HL-60 (cell line): ENCODE measurements around the gene ACTL10.

Source experiments
- DNase-seq, 2 experiments: peaks; one replicate each; pipeline ENCODE4 v3.0.0-alpha.2; 2010 to 2020; ENCODE audit warnings: low read depth in 1 of 2, low spot score in 1 of 2
- H3K27ac ChIP-seq: fragments of 250-450 bp; sonication (Bioruptor Pico); replicated peaks from 2 replicates; pipeline ENCODE4 v1.5.1; 2020; ENCODE audit warnings: mild to moderate bottlenecking, moderate library complexity
- H3K27me3 ChIP-seq: fragments of 250-450 bp; sonication (Bioruptor Pico); 2 replicates; pipeline ENCODE4 v1.5.1; 2021; ENCODE audit warnings: mild to moderate bottlenecking, moderate library complexity; ENCODE audit not compliant: insufficient read depth, poor library complexity, severe bottlenecking
- H3K4me3 ChIP-seq: replicated peaks from 2 replicates; pipeline ENCODE4 v1.5.1; 2011; ENCODE audit warnings: mild to moderate bottlenecking, control low read depth, low read length; ENCODE audit not compliant: insufficient read depth
- CTCF ChIP-seq: IDR thresholded peaks from one replicate; pipeline ENCODE4 v1.5.1; 2011; ENCODE audit warnings: low read length, control low read depth, inconsistent platforms; ENCODE audit not compliant: insufficient read depth
- GABPA ChIP-seq: IDR thresholded peaks from 2 replicates; pipeline ENCODE4 v1.6.1; 2012; ENCODE audit warnings: low read depth
- POLR2AphosphoS5 ChIP-seq: IDR thresholded peaks from 2 replicates; pipeline ENCODE4 v1.6.1; 2012; ENCODE audit warnings: low read depth
- REST ChIP-seq: IDR thresholded peaks from 2 replicates; pipeline ENCODE4 v1.6.1; 2012; ENCODE audit warnings: low read depth; ENCODE audit not compliant: insufficient replicate concordance
- SPI1 ChIP-seq: IDR thresholded peaks from 2 replicates; pipeline ENCODE4 v1.6.1; 2012; ENCODE audit warnings: low read depth, mild to moderate bottlenecking, borderline replicate concordance

The ACTL10 gene

GRCh38 chr20:33656010-33656782 is 10.5 kb upstream of the ACTL10 start:
- no peak for DNase-seq
- no peaks in the 10 kb centered on the region for H3K27me3 ChIP-seq
- H3K27ac ChIP-seq: no peak overlapping the region
- no peak overlapping the region for H3K4me3 ChIP-seq
- TF ChIP-seq REST: no peak
- no peak for TF ChIP-seq SPI1
- no peak for TF ChIP-seq GABPA
- no peak for TF ChIP-seq POLR2AphosphoS5
- TF ChIP-seq CTCF: no peak

GRCh38 chr20:33656783-33657703 is 9.7 kb upstream of the ACTL10 start:
- DNase-seq: no peak

More at GRCh38 chr20:33656783-33657703, 9.7 kb upstream of the ACTL10 start:
- H3K27ac ChIP-seq: no peak overlapping the region
- TF ChIP-seq REST (no peak), POLR2AphosphoS5 (no peak), CTCF (no peak), SPI1 (no peak), GABPA (no peak)
- H3K27me3 ChIP-seq: no peaks in the 10 kb centered on the region
- H3K4me3 ChIP-seq: no peak overlapping the region
